NCI-H2227 (cell line): ENCODE measurements around the gene KRTAP24-1.

Experiments
- DNase-seq: peaks from one replicate; lab custom pipeline; 2025; ENCODE audit not compliant: unreplicated experiment; lab: John Stamatoyannopoulos, UW

Gene KRTAP24-1, protein sequence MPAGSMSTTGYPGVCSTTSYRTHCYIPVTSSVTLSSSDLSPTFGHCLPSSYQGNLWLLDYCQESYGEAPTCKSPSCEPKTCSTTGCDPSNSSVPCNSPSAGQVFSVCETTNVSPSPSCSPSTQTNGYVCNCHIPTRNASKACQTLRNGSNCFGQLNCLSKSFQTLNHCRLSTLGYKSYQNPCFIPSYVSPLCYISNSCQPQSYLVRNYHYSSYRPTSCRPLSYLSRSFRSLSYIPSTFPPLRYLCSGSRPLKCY

GRCh38 chr21:30282850-30283249 lies at the start of gene KRTAP24-1:
Gene KRTAP24-1 (minus strand): TSS chr21:30282950. CDS start chr21:30282932, 18 bp downstream.
- no peak for DNase-seq

- DNase-seq, result no peak
These were observed 46.6 kb upstream of the KRTAP24-1 start for GRCh38 chr21:30329203-30329875.

DNA sequence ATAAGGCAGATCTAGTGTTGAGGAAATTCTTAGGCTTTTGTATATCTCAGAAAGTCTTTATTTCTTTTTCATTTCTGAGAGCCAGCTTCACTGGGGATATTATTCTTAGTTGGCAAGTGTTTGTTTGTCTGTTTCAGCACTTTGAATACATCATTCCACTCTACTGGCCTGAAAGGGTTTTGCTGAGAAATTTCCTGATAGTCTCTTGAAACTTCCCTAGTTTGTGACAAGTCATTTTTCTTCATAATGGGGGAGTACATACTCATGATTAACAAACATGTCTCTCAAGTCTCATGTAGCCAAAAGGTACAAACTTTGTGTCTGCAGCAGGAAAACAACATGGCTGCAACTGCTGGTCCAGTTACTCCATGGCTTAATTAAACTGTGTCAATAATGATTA lies 43.6 kb upstream of the KRTAP24-1 start:
- DNase-seq, result no peak

DNA sequence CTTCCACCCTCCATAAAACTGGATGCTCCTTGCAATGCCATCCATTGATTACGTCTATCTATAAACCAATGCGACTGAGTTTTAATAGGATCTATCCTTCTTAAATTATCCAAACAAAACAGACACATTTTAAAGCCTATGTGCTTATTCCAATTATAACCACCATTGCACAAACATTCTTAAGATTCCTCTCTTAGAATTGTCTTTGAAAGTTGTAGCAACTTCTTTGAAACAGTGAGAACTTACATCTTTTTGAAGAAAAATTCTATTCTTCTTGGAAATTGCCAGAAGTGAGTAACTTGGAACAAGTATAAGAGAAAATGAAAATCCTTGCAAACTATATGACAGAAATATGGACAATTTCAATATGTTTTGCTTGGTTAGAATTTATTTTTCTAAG lies 37.5 kb upstream of the KRTAP24-1 start, which contains the start of gene KRTAP26-1:
KRTAP26-1 (minus strand) TSS at position 101 of the 400 bp plus-strand sequence. CDS start 280 bp downstream, outside the sequence.
- DNase-seq, result no peak

GRCh38 chr21:30315701-30316100 lies 33.0 kb upstream of the KRTAP24-1 start:
- no peak for DNase-seq

GRCh38 chr21:30306884-30307283 lies 24.1 kb upstream of the KRTAP24-1 start:
- no peak for DNase-seq

DNA sequence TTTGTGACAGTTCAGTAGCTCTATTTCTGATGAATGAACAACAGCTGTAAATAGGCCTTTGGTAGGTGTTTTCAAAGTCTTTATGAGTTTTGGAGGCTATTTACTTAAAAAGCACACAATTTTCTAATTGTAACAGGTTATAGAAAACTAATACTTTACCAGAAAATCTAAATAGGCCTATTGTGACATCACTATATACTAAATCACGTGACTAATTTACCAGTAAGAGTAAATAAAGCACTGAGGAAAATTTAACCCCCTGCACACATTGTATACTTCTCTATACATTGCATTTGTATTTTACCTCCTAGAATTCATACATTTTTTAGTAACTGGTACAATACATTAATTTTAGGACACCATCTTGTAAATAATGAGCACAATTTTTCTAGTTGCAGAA lies 22.4 kb upstream of the KRTAP24-1 start:
- DNase-seq, result no peak

DNA sequence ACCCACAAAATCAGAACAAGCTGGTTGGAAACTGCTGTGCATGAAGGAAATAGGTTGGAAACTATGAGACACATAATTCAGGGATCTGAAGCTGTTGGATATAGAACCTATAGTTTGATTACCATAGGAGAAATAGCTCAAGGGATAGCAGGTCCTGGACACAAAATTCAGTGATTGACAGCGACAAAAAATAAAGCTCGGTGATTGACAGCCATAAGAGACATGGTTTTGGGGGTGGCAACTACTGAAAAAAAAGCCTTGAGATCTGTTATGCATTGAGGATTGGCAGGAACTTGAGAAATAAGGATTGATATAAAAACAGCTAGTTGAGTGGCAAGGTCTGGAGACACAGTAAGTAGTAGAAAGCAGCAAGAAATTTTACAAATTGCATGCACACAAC lies 6.5 kb upstream of the KRTAP24-1 start, which contains the start of gene KRTAP25-1:
KRTAP25-1 (minus strand) TSS at position 300 of the 400 bp plus-strand sequence; CDS start at position 276, 24 bp downstream.
- no peak for DNase-seq

DNA sequence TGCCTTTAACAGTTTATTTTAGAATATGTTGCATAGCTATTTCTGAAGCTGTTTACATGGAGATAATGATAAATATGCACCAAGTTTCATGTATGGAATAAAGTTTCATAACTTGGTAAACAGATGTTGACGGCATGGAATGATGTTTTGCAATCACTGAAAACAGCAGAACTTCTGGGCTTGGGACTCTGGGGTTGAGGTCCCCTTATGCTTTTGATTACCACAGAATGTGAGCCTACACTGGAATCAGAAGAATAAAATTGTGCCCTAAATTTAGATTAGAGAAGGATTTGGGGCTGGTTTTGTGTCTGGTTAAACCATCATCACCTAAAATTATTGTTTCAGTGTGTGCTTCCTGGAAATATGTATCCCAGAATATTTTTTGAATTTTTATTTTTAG lies 11.1 kb downstream of the KRTAP24-1 start:
- no peak for DNase-seq

DNA sequence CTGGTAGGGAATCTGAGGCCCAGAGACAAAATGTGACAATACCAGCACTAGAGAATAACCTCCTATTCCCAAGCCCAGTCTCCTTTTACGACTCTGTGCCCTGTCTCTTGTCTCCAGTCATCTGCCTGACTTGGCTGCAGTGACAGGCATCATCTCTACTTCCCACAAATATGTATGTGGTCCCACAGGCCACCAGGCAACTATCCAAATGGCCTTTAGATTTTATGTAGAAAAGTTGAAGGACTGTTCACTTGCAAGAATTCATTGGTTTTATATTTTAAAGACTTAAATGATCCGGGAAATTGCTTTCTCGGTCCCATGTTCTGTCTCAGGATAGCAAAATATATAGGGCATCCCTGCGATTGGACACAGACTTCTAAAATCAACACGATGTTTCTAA lies 11.6 kb downstream of the KRTAP24-1 start:
- DNase-seq, result no peak

GRCh38 chr21:30269803-30270530 lies 12.8 kb downstream of the KRTAP24-1 start:
- DNase-seq, result no peak

DNA sequence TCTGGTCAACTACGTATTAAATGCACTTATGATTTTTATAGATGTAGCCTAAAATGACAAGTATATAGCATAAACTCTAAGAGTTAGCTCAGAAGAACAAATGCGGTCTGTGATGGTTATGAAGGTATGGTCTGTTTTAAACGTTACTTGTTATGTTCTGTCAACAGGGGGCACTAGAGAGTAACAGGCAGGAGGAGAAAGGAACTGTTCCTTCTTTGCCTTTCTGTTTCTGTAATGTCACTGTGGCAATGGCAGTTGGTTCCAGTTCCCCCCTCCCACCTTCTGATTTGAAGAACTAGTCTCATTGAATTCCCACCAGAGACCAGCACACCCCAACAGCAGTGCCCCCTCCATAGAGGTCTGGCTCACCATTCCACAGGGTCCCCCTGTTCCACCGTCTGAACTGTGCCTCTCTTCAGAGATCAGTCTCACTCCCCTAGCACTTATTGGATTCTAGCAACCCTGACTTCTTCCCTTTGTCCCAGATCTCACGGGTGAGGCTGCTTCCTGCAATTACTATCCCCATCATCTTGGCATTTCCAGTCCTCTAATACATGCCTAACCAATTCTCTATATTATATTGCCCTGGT lies 14.0 kb downstream of the KRTAP24-1 start:
- no peak for DNase-seq

GRCh38 chr21:30257773-30258172 lies 25.0 kb downstream of the KRTAP24-1 start:
- no peak for DNase-seq

DNA sequence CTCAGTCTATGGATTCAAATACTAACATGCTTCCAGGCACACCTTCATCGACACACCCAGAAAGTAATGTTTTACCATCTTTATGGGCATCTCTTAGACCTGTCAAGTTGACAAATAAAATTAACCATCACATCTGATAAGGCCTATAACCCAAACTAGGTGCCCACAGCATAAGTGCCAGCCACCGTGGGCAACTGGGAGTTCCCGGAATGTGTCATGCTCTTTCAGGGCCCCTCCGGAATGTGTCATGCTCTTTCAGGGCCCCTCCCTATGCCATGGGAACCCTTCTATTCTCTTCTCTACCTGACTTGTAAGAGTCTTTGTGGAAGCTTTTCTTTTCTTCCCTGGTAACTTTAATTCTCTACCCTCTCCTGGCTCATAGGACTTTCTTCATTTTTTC lies 26.6 kb downstream of the KRTAP24-1 start:
- DNase-seq, result no peak

GRCh38 chr21:30255679-30256078 lies 27.1 kb downstream of the KRTAP24-1 start:
- no peak for DNase-seq

DNA sequence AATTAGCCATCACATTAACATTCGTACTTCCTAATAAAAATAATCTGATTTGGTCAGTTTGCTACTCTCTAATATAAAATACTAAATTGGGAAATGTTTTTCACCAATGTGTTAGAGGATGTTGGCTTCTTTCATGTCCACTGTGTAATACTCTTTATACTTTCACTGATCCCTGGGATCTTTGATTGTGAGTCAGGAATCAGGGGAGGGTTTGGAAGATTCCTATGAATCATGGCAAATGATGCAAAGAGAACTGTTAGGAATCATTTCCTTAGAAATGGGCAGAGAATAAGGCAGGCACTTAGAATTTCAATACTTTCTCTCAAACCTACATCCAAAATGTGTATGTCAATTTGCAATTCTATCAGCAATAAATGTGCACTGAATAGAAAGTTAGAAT lies 31.0 kb downstream of the KRTAP24-1 start:
- DNase-seq, result no peak

DNA sequence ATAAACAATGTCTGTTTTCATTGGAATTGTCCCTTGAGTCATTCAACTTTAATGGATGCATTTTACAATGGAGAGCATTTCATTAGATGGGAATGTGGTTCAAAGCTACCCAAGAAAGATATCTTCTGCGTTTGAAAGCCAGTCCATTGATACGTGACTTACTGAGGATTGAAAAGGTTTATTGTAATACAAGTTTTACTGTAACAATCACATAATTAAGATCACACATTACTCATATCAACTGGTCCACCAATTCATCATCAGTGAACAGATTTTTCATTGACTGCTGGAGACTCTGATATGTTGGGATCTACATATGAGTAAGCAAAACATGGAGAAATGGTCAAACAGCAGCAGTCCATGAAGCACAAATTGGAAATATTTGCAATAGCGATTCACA lies 32.8 kb downstream of the KRTAP24-1 start:
- DNase-seq, result no peak

- DNase-seq, result no peak
These were observed 33.9 kb downstream of the KRTAP24-1 start for GRCh38 chr21:30248844-30249243.

DNA sequence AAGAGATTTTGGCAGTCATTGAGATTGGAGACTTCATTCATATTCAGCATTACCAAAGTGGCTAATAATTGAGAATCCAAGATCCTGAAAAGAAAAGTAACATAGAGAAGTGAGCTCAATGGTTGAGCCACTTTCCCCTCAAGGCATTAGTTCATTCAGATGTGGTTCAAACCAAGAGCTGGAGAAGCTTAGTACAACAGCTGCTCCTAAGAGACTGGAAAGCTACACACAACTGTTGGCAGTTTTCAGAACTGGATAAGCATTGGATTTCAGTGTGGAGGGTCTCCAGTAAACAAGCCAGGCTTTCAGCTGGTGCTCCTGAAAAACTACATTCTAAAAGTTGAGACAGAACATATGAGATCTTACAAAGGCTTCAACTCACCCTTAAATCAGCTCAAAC lies 37.7 kb downstream of the KRTAP24-1 start:
- DNase-seq, result no peak

- DNase-seq, result no peak
These were observed 39.1 kb downstream of the KRTAP24-1 start for GRCh38 chr21:30243691-30244090.

DNA sequence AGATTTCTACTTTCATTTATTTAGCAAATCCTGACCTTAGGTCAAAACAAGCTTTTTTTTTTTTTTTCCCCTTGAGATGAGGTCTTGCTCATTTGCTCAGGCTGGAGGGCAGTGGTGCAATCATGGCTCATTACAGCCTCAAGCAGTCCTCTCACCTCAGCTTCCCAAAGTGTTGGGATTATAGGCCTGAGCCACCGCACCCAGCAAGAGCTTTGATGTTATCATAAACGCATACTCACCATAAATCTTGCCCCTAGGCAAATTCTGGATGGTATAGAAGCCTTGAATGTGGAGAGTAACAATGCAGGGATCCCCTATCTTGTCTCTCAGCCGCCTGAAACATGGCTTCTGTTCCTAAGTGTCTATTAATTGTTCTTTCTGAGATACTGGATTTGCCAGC lies 42.1 kb downstream of the KRTAP24-1 start:
- no peak for DNase-seq
